OCI-LY7 (cell line): ENCODE measurements around the gene DDAH2.

Experiments used
- CTCF ChIP-seq: fragments of 200-600 bp; sonication (generic); conservative IDR thresholded peaks from 2 replicates; pipeline ENCODE4 v1.5.1; 2014; ENCODE audit warnings: mild to moderate bottlenecking, antibody characterized with exemption, low read length, moderate library complexity, mixed read lengths
- EZH2phosphoT487 ChIP-seq: fragments of 200-600 bp; sonication (generic); IDR thresholded peaks from 2 replicates; pipeline ENCODE4 v1.6.1; 2018; ENCODE audit warnings: low read depth, borderline replicate concordance, mild to moderate bottlenecking, mixed run types, antibody characterized with exemption, low read length, moderate library complexity, mixed read lengths

GRCh38 chr6:31760790-31761189, 31.7 kb upstream of the DDAH2 start:
- TF ChIP-seq CTCF, result no peak
- no peak for TF ChIP-seq EZH2phosphoT487
